SK-N-SH treated with all-trans-retinoic acid at 6 μM for 48 hours (cell line): ENCODE measurements around the gene YLPM1.

Experiments
- ATAC-seq: fragments of 200-7000 bp; cut with Tn5 transposase; 3 replicates; pipeline ENCODE4 v1.9.1; 2020; ENCODE audit warnings: mild to moderate bottlenecking, moderate library complexity
- ARNTL ChIP-seq: fragments of 450-650 bp; formaldehyde crosslinking; IDR thresholded peaks from 2 replicates; pipeline ENCODE4 v1.5.0; 2020; ENCODE audit warnings: low read depth, mild to moderate bottlenecking, moderate library complexity, borderline replicate concordance
- BACH2 ChIP-seq: fragments of 250-450 bp; sonication (Bioruptor Pico); IDR thresholded peaks from 2 replicates; pipeline ENCODE4 v1.9.0; 2021; ENCODE audit warnings: mild to moderate bottlenecking, borderline replicate concordance
- CREB5 ChIP-seq: fragments of 250-450 bp; sonication (Bioruptor Pico); IDR thresholded peaks from 2 replicates; pipeline ENCODE4 v1.5.1; 2020; ENCODE audit warnings: low read depth, mild to moderate bottlenecking, moderate library complexity
- CSDC2 ChIP-seq: fragments of 250-450 bp; sonication (Bioruptor Pico); IDR thresholded peaks from 2 replicates; pipeline ENCODE4 v1.5.0; 2020; ENCODE audit warnings: mild to moderate bottlenecking, moderate library complexity
- CSRNP3 ChIP-seq: fragments of 250-450 bp; sonication (Bioruptor Pico); IDR thresholded peaks from 2 replicates; pipeline ENCODE4 v1.5.1; 2021; ENCODE audit warnings: mild to moderate bottlenecking, moderate library complexity
- GLIS3 ChIP-seq: fragments of 250-450 bp; sonication (Bioruptor Pico); IDR thresholded peaks from 2 replicates; pipeline ENCODE4 v1.5.0; 2020; ENCODE audit warnings: mild to moderate bottlenecking, moderate library complexity
- ISL1 ChIP-seq: fragments of 250-450 bp; sonication (Bioruptor Pico); IDR thresholded peaks from 2 replicates; pipeline ENCODE4 v2.1.2; 2022; ENCODE audit warnings: mild to moderate bottlenecking, moderate library complexity
- OSR1 ChIP-seq: fragments of 250-450 bp; sonication (Bioruptor Pico); IDR thresholded peaks from 2 replicates; pipeline ENCODE4 v1.8.0; 2022; ENCODE audit warnings: moderate library complexity, mild to moderate bottlenecking, inconsistent platforms
- PATZ1 ChIP-seq: fragments of 250-450 bp; sonication (Bioruptor Pico); IDR thresholded peaks from 2 replicates; pipeline ENCODE4 v1.8.0; 2020; ENCODE audit warnings: mild to moderate bottlenecking, moderate library complexity, borderline replicate concordance
- PPARA ChIP-seq: fragments of 250-450 bp; sonication (Bioruptor Pico); IDR thresholded peaks from 2 replicates; pipeline ENCODE4 v1.5.0; 2020; ENCODE audit warnings: mild to moderate bottlenecking, borderline replicate concordance
- RARB ChIP-seq: fragments of 250-450 bp; sonication (Bioruptor Pico); IDR thresholded peaks from 2 replicates; pipeline ENCODE4 v1.8.0; 2021; ENCODE audit warnings: mild to moderate bottlenecking, moderate library complexity
- SNAI2 ChIP-seq: fragments of 250-450 bp; sonication (Bioruptor Pico); IDR thresholded peaks from 2 replicates; pipeline ENCODE4 v1.5.0; 2020; ENCODE audit warnings: mild to moderate bottlenecking, moderate library complexity
- TCF4 ChIP-seq: fragments of 250-450 bp; sonication (Bioruptor Pico); IDR thresholded peaks from 2 replicates; pipeline ENCODE4 v1.8.0; 2021; ENCODE audit warnings: mild to moderate bottlenecking, moderate library complexity, borderline replicate concordance
- TOX ChIP-seq: fragments of 250-450 bp; sonication (Bioruptor Pico); IDR thresholded peaks from 2 replicates; pipeline ENCODE4 v1.8.0; 2021; ENCODE audit warnings: mild to moderate bottlenecking, moderate library complexity, borderline replicate concordance
- TSHZ2 ChIP-seq: fragments of 250-450 bp; sonication (Bioruptor Pico); IDR thresholded peaks from 2 replicates; pipeline ENCODE4 v1.5.0; 2020; ENCODE audit warnings: mild to moderate bottlenecking, moderate library complexity
- ZC3H10 ChIP-seq: fragments of 250-450 bp; sonication (Bioruptor Pico); IDR thresholded peaks from 2 replicates; pipeline ENCODE4 v1.5.1; 2021; ENCODE audit warnings: mild to moderate bottlenecking, moderate library complexity
- ZFP3 ChIP-seq: fragments of 250-450 bp; sonication (Bioruptor Pico); IDR thresholded peaks from 2 replicates; pipeline ENCODE4 v1.5.0; 2020; ENCODE audit warnings: mild to moderate bottlenecking, moderate library complexity
- ZFP30 ChIP-seq: fragments of 450-650 bp; formaldehyde crosslinking; IDR thresholded peaks from 2 replicates; pipeline ENCODE4 v1.5.0; 2022; ENCODE audit warnings: mild to moderate bottlenecking, moderate library complexity
- ZNF565 ChIP-seq: fragments of 450-650 bp; formaldehyde crosslinking; conservative IDR thresholded peaks from 2 replicates; pipeline ENCODE4 v1.5.0; 2020; ENCODE audit warnings: low read depth, mild to moderate bottlenecking, moderate library complexity
- ZNF70 ChIP-seq: fragments of 450-650 bp; formaldehyde crosslinking; IDR thresholded peaks from 2 replicates; pipeline ENCODE4 v1.5.0; 2020; ENCODE audit warnings: mild to moderate bottlenecking, moderate library complexity
- ZNF8 ChIP-seq: fragments of 450-650 bp; formaldehyde crosslinking; IDR thresholded peaks from 2 replicates; pipeline ENCODE4 v1.5.0; 2020; ENCODE audit warnings: mild to moderate bottlenecking, moderate library complexity

The YLPM1 gene

GRCh38 chr14:74820288-74820687 is 57.2 kb downstream of the YLPM1 start:
- TF ChIP-seq SNAI2 (CRISPR knock-in tag) = no peak
- TF ChIP-seq ZFP3 = no peak
- TF ChIP-seq PPARA (CRISPR knock-in tag) = no peak
- no peak for TF ChIP-seq ZC3H10
- no peak for TF ChIP-seq ZNF565 (CRISPR knock-in tag)
- TF ChIP-seq CREB5 (CRISPR knock-in tag) = no peak
- TF ChIP-seq ZNF70 = no peak
- TF ChIP-seq GLIS3 = no peak
- TF ChIP-seq OSR1 (CRISPR knock-in tag) = no peak
- no peak for TF ChIP-seq BACH2 (CRISPR knock-in tag)
- ATAC-seq = no peak

- no peak for ATAC-seq
- no peak for TF ChIP-seq PATZ1
- TF ChIP-seq GLIS3 = no peak
- TF ChIP-seq CREB5 (CRISPR knock-in tag) = no peak
- no peak for TF ChIP-seq ISL1 (CRISPR knock-in tag)
- TF ChIP-seq CSRNP3 = no peak
- TF ChIP-seq SNAI2 (CRISPR knock-in tag) = no peak
- TF ChIP-seq TSHZ2 (CRISPR knock-in tag) = no peak
- TF ChIP-seq ZFP3 = no peak
- no peak for TF ChIP-seq ZFP30 (CRISPR knock-in tag)
- no peak for TF ChIP-seq ZNF565 (CRISPR knock-in tag)
- TF ChIP-seq RARB (CRISPR knock-in tag) = no peak
- TF ChIP-seq BACH2 (CRISPR knock-in tag) = no peak
- TF ChIP-seq ZC3H10 = no peak
- no peak for TF ChIP-seq ZNF70
- no peak for TF ChIP-seq OSR1 (CRISPR knock-in tag)
- no peak for TF ChIP-seq CSDC2 (CRISPR knock-in tag)
- TF ChIP-seq ARNTL (CRISPR knock-in tag) = no peak
- no peak for TF ChIP-seq PPARA (CRISPR knock-in tag)
- TF ChIP-seq TCF4 (CRISPR knock-in tag) = no peak
- TF ChIP-seq TOX (CRISPR knock-in tag) = no peak
Observed at GRCh38 chr14:74821267-74821915, 58.3 kb downstream of the YLPM1 start.

GRCh38 chr14:74824997-74825396 is 61.9 kb downstream of the YLPM1 start:
- ATAC-seq = peak; percentile 61
- no peak for TF ChIP-seq CSRNP3
- TF ChIP-seq SNAI2 (CRISPR knock-in tag) = no peak
- no peak for TF ChIP-seq TSHZ2 (CRISPR knock-in tag)
- TF ChIP-seq ZFP30 (CRISPR knock-in tag) = no peak
- TF ChIP-seq BACH2 (CRISPR knock-in tag) = no peak
- TF ChIP-seq PPARA (CRISPR knock-in tag) = no peak
- TF ChIP-seq ZNF8 = no peak
- TF ChIP-seq ZC3H10 = no peak
- TF ChIP-seq PATZ1 = no peak
- no peak for TF ChIP-seq ZNF565 (CRISPR knock-in tag)
